DMS 273 (cell line): ENCODE results near the gene CDYL2.
"Not testable (repeated sequence)": the region's sequence is repeated elsewhere in the genome, so short reads cannot be mapped to it uniquely, and the experiment has no call there.

Source experiments
- DNase-seq: peaks from one replicate; lab custom pipeline; 2025; ENCODE audit not compliant: unreplicated experiment; lab: John Stamatoyannopoulos, UW

The CDYL2 gene

DNA sequence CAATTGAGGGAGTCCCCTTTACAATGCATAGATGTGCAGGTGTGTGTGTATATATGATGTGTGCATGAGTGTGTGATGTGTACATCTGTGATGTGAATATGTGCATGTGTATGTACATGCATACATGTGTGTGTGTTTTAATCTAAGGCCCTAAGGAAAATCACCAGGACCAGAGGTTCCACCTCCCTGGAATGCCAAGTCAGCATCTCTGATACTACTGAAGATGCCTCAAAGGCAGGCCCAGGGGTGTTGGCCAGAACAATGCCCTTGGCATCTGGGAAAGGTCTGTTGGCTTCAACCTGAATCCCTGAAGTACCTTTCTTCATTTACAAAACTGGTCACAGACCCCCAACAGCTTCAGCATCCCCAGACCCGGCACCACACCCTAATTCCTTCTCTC is 129.5 kb downstream of the CDYL2 start:
- no peak for DNase-seq

GRCh38 chr16:80672379-80672778 is 132.0 kb downstream of the CDYL2 start:
- DNase-seq: no peak

- DNase-seq: no peak
Observed at GRCh38 chr16:80671281-80671849, 133.0 kb downstream of the CDYL2 start.

- no peak for DNase-seq
Observed at GRCh38 chr16:80670170-80670865, 134.1 kb downstream of the CDYL2 start.

DNA sequence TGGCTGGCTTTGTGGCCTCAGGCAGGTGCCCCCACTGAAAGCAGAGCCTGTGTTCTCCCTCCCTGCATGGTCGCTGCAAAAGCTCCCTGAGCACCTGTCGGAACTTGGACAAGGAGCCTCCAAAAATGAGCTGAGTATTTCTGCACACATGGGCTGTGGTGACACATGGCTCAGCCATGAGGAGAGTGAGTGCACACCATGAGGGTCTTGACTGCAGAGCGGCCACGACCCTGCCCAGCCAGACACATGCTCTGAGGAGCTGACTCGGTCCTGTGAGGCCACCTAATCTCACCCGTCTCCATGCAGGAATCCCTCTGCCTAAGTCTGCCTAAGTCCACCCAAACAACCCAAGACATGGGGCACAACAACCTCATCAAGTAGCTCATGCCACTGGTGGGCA is 134.7 kb downstream of the CDYL2 start:
- no peak for DNase-seq

DNA sequence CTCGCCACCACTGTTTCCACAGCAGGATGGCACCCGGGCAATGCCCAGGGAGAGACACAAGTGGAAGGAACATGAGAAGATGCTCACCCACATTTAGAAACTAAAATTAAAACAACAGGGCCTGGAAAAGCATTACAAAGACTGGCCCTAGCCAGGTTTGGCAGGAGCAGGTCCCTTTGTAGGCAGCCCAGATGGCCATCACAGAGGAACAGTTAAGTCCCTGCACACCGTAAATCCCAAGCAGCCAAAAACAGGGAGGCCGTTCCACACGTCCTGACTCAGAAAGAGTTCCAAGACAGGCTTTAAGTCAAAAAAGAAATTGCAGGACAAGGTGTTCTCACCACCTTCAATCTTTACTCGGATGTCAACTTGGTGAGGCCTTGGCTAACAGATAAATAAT is 136.5 kb downstream of the CDYL2 start:
- no peak for DNase-seq

- DNase-seq: no peak
Observed at GRCh38 chr16:80667251-80667560, 137.2 kb downstream of the CDYL2 start.

- no peak for DNase-seq
Observed at GRCh38 chr16:80666378-80667250, 137.8 kb downstream of the CDYL2 start.

DNA sequence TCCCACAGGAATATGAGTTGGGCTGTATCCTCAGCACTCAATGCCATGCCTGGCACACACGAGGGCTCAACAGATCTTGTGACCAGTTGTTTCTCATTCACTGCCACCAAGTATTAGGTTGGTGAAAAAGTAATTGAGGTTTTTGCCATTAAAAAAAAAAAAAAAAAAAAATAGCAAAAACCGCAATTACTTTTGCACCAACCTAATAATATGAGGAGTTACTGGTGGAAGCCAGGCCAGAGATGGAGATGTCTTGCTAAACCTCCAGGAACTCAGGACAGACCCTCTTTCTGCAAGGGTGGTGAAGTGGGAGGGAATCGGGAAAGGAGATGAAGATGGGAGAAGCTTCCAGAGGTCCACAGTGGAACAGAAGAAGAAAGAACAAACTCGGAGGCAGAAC is 139.0 kb downstream of the CDYL2 start:
- DNase-seq: no peak

DNA sequence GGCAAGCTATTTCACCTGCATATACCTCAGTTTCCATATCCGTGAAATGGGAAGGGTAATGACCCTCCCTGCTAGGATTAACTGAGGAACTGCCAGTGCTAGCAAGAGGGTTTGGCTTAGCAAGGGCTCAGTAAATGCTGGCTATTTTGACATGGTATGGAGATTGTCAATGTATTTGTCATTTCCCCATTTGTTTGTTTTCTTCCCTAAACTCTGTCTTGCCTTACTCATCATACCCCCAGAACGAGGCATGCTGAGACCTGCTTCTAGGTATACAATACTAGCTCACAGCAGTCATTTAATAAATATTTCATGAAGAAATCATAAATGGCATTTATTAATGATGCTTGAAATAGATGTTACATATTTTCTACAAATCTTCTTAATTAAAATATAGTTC is 139.6 kb downstream of the CDYL2 start:
- DNase-seq: no peak

DNA sequence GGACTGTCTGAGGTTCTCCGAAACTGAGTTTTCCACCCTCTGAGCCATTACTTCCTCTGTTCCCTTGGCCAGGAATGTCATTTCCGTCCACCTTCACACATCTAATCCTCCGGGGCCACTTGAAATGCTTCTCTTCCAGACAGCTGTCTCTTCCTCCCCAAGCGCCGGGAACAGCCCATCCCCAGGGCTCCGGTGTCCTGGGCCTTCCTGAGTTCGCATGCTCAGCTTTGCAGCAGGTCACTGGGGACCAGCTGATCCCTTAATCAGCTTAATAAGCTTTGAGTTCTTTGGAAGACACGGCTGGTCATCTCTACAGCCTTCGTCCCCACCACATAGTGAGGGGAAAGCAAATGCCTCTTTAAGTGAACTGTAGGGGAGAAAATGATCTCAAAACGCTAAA is 140.2 kb downstream of the CDYL2 start:
- DNase-seq: no peak

GRCh38 chr16:80663078-80663477 is 141.3 kb downstream of the CDYL2 start:
- DNase-seq: no peak

DNA sequence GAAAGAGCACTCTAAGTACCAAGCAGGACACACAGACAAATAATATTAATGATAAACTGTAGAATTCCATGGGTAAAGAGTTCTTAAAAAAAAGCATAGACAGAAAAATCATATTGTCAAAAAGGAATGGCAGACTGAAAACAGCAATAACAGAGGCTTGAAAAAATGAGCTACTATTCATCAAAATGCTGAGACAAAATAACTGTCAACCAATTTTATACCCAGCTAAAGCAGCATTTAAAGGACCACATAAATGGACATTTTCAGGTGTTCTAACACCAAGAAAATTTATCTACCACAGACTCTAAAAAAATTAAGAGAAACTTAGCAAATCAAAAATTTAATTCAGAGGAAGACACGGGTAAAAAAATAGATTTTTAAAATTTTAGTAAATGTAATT is 144.5 kb downstream of the CDYL2 start:
- no peak for DNase-seq

- DNase-seq: no peak
Observed at GRCh38 chr16:80656711-80657150, 147.7 kb downstream of the CDYL2 start.

DNA sequence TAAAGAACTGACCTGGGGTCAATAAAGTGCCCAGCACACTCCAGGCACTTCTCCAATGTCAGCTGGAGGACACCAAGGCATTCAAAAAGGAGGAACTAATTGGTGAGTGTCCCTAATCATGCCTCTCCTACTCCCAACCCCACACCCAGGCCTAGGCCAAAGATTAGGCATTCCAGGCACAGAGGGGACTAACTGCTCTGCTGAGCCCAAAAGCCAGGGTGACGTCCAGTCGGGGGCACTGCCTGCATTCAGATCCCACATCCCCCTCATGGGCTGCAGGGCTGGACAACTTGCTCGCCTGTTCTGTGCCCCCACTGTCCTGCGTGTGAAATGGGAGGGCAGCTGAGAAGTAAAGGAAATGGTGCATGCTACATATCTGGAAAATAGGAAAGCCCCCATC is 148.2 kb downstream of the CDYL2 start:
- no peak for DNase-seq

DNA sequence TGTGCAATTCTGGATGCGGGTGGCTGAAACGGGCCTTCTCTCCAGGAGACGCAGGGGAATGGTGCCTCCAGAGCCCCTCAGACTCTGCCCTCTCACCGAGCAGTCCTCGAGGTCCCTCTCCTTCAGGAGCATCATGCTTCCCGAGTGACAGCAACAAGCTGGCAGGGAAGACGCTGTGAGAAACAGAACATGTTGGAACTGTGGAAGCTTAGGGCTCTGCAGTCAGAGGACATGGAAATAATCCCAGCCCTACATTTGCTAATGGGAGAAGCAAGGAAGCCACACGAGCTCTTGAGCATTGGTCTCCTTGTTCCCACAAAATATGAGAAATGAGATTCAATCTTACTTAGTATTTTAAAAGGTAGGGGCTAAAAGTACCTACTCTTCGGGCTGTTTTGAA is 148.6 kb downstream of the CDYL2 start:
- no peak for DNase-seq

DNA sequence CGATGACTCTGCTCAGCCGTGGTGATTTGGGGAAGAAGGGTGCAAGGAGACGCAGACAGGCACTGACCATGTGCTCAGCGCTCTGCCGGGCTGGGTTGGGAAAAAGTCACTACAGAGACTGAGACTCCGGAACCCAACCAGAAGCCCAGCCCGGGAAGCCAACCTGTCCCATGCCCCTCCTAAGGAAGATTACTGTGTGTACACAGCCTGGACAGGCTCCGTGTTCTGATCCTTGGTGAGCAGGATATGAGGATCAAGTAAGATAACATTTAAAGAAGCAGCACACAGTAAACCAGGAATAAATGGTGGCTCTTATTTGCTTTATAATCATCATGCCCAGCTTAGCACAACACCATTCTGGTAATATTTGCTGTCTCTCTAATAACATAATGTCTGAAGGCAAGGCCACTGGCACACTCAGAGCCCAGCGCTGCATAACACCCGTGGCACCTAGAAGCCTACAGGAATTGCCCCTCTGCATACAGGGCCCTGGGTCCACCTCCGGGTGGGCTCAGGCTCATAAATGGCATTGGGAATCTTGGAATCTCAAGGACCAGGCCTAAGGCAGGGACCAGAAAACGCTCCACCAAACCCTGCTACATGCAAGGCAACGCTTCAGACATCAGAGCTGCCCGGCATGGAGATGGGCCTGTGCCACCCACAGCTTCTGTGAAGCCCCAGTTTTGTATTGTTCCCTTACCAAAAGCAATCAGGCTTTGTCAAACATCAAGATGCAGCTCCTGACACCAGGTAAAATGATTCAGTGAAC is 150.1 kb downstream of the CDYL2 start:
- DNase-seq: no peak

DNA sequence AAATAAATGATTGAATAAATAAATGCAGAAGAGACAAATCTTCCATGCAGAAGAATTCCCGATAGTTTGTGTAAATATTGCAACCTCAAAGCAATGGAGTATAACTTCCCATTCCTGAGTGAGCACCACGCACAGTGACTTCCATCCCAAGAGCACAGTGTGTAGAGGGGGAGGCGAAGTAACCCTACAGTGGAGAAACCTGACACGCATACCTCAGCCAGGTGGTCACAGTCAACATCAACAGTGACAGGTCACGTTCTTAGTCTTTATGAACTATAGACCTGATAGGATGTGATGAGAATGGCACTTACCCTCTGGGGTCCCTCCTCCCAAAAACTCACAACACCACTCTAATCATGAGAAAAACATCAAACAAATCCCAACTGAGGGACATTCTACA is 152.0 kb downstream of the CDYL2 start:
- DNase-seq: no peak

DNA sequence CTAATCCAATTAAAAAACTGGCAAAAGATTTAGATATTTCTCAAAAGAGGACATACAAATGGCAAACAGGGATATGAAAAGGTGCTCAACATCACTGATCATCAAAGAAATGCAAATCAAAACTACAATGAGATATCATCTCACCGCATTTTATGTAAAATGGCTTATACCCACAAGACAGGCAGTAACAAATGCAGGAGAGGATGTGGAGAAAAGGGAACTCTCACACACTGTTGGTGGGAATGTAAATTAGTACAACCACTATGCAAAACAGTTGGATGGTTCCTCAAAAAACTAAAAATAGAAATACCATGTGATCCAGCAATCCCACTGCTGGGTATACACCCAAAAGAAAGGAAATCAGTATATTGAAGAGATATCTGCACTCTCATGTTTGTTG is 154.1 kb downstream of the CDYL2 start:
- not testable (repeated sequence) for DNase-seq

GRCh38 chr16:80640316-80640715 is 164.1 kb downstream of the CDYL2 start:
- DNase-seq: no peak

- DNase-seq: no peak
Observed at GRCh38 chr16:80639636-80640035, 164.8 kb downstream of the CDYL2 start.

- DNase-seq: no peak
Observed at GRCh38 chr16:80637621-80638020, 166.8 kb downstream of the CDYL2 start.
